Fibroblast of the aortic adventitia (primary cell): Measurements from ENCODE around the gene RTN4. TPM values are rescaled to one million over a fixed set of nuclear protein-coding genes. Genes with fewer than 3 reads are reported as not detected.
A peak's percentile ranks its signal among the peaks of the same experiment; 100 is the strongest.

Source experiments
- DNase-seq: peaks from one replicate; pipeline ENCODE4 v3.0.0-alpha.2; 2010; ENCODE audit warnings: low read depth
- H3K4me3 ChIP-seq: 2 replicates; pipeline ENCODE4 v1.5.1; 2011; ENCODE audit warnings: low read depth, mild to moderate bottlenecking, control low read depth, low read length, moderate library complexity
- total RNA-seq: library from RNA; depleted of rRNA; stranded (reverse); fragments of >200 nt; gene quantifications from 2 replicates; pipeline ENCODE4 v1.2.3, GENCODE V29; 2012; ENCODE audit warnings: low replicate concordance
- TF ChIP-seq, protein P1 (sequence below): IDR thresholded peaks from 2 replicates; pipeline ENCODE4 v1.5.1; 2011; ENCODE audit warnings: mild to moderate bottlenecking, low read length, control low read depth, inconsistent platforms; ENCODE audit not compliant: insufficient read depth

The RTN4 gene
- total RNA-seq, 1 donor = 357 TPM

DNA sequence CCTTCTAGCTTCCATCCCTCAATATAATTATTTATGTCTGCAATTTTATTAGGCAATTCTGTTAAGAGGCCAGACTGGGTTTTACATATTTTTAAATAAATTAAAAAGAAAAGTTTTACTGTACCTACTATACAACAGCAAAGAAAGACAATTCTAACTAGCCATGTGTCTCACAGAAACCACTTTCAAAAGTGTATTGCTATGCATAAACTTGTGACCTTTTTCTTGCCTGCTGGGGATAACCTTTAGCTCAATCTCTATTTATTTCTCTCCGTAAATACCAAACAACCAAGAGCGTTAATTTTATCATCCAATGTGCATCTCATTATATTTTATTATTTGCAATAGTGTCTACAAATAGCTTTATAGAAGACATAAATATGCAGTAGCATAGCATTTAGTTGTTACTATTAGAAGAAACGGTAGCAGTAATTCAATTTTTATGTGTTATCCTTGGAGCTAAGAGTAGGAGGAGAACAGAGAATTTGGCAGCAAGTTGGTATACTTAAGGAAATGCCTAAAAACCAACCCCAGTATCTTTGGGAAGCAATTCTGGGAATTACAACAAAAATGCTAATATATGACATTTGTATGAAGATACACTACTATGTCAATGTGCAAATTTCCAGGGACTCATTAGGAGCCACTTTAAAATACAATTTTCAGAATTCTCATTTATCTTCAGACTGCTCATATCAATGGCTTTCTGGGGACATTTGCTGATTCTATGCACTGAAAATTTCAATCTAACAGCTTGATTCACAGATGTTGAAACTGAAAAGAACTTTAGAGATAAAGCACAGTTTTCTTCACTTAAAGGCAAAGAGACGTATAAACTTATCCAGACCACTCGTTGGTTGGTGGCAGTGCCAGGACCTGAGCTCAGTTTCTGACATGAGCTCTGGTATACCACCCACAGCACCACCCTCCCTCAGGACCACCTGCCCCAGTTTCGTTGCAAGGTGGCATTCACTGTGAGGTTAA is 23.0 kb upstream of the RTN4 start:
- TF ChIP-seq, protein P1, sequence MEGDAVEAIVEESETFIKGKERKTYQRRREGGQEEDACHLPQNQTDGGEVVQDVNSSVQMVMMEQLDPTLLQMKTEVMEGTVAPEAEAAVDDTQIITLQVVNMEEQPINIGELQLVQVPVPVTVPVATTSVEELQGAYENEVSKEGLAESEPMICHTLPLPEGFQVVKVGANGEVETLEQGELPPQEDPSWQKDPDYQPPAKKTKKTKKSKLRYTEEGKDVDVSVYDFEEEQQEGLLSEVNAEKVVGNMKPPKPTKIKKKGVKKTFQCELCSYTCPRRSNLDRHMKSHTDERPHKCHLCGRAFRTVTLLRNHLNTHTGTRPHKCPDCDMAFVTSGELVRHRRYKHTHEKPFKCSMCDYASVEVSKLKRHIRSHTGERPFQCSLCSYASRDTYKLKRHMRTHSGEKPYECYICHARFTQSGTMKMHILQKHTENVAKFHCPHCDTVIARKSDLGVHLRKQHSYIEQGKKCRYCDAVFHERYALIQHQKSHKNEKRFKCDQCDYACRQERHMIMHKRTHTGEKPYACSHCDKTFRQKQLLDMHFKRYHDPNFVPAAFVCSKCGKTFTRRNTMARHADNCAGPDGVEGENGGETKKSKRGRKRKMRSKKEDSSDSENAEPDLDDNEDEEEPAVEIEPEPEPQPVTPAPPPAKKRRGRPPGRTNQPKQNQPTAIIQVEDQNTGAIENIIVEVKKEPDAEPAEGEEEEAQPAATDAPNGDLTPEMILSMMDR = no peak
- no peak overlapping the region for H3K4me3 ChIP-seq
- DNase-seq = peak; percentile 32

DNA sequence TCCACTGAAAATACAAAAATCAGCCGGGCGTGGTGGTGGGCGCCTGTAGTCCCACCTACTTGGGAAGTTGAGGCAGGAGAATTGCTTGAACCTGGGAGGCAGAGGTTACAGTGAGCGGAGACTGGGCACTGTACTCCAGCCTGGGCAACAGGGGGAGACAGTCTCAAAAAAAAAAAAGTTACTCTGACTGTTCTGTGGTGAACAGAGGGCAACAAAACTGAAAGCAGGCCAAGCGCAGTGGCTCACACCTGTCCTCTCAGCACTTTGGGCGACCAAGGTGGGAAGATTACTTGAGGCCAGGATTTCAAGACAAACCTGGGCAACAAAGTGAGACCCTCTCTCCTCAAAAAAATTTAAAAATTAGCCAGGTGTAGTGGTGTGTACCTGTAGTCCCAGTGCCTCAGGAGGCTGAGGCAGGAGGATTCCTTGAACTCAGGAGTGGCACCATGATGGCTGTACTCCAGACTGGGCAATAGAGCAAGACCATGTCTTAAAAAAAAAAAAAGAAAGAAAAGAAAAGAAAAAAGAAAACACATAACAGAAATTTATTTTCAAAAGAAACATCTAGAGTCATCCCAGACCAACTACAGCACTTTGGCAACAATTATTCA is 13.6 kb upstream of the RTN4 start:
- DNase-seq = no peak
- TF ChIP-seq, protein P1 = no peak
- no peak overlapping the region for H3K4me3 ChIP-seq

DNA sequence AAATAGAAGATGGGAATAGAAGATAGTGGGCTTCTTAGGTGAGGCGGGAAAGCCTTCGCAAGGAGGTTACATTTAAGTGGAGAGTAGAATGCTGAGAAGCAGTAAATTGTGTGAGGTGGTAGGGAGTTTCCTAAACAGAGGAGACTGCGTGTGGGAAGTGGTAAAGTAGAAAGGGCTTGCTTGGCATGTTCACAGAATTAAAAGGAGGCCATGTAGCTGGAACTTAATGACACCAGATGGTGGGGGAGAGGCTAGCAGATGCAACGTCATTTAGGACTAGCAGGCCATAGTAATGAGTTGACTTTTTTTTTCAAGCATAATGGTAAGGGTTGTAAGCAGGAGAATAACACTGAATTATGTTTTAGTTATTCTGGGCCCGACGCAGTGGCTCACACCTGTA is 13.0 kb upstream of the RTN4 start:
- TF ChIP-seq, protein P1 = no peak

DNA sequence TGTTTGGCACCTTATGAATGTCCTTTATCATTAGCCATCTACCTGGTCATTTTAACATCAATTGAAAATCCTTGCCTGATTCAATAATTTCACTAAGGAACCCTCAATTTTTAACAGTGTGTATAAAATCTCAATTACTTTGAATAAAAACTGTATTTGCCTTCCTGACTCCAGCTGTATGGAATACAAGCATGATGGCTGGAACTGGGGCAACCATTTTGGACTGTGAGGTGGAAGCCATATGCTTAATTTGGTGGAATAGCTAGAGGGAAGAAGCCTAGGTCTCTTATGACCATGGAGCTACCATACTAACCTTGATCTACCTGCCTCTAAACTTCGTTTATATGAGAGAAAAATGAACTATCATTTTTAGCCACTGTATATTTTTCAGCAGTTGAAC is 12.5 kb upstream of the RTN4 start:
- H3K4me3 ChIP-seq = no peak overlapping the region
- DNase-seq = no peak
- TF ChIP-seq, protein P1 = no peak

More for the DNA sequence above, 13.0 kb upstream of the RTN4 start:
- DNase-seq = no peak
- no peak overlapping the region for H3K4me3 ChIP-seq

DNA sequence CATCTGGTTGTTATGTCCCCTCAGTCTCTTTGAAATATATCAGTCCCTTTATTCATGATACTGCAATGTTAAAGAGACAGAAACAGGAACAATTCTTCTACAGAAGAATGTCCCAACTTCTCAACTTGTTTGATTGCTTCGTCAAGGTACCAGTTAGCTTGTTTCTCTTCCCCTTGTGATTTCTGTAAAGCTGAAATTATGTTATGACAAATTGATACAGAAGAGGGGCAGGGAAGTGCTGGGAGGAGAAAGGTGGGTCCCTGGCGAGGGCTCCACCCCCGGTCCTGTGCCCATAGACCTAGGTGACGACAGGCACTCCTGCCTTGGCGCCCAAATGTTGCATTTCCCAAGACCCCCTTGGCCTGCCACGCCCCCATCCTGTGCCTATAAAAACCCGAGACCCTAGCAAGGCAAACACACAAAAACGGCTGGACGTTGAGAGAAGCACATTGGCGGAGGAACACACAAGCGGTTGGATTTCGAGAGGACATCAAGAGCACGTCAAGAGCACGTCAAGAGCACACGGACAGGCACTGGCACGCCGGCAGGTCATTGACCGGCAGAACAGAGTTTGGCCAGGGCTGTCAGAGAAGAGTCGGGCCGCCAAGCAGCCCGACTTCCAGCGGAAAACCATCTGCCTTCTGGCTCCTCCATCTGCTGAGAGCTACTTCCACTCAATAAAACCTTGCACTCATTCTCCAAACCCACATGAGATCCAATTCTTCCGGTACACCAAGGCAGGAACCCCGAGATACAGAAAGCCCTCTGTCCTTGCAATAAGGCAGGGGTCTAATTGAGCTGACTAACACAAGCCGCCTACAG is 11.5 kb upstream of the RTN4 start:
- no peak overlapping the region for H3K4me3 ChIP-seq
- DNase-seq = no peak
- TF ChIP-seq, protein P1 = no peak

DNA sequence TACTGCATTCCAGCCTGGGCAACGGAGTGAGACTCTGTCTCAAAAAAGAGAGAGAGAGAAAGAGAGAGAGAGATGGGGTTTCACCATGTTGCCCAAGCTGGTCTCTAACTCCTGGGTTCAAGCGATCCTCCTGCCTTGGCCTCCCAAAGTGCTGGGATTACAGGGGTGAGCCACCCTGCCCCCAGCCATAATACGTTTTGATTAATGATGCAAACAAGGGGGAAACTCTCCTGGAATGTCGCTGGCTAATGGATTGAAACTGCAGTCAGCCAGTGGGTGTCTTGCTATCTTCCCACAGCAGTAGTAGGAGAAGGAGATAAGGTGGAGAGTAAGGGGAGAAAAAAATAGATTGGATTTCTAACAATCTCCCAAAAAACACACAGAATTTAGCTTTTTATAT is 9.5 kb upstream of the RTN4 start:
- no peak overlapping the region for H3K4me3 ChIP-seq
- TF ChIP-seq, protein P1 = no peak
- DNase-seq = no peak
